Endothelial cell (in vitro differentiated cells): ENCODE results near the gene TSPYL1. TPM values are rescaled to one million over a fixed set of nuclear protein-coding genes. Genes with fewer than 3 reads are reported as not detected.
"Not testable (repeated sequence)": the region's sequence is repeated elsewhere in the genome, so short reads cannot be mapped to it uniquely, and the experiment has no call there.

ENCODE experiments used
- DNase-seq: peaks from one replicate; pipeline ENCODE4 v3.0.0; 2021; ENCODE audit warnings: low spot score
- H3K27ac Mint-ChIP-seq: one replicate; pipeline ENCODE4 v1.8.0; 2021; ENCODE audit warnings: mixed read lengths, inconsistent platforms; ENCODE audit not compliant: unreplicated experiment
- H3K27me3 Mint-ChIP-seq: one replicate; pipeline ENCODE4 v1.8.0; 2021; ENCODE audit warnings: mild to moderate bottlenecking, moderate library complexity, mixed read lengths, inconsistent platforms; ENCODE audit not compliant: unreplicated experiment
- H3K36me3 Mint-ChIP-seq: one replicate; pipeline ENCODE4 v1.8.0; 2021; ENCODE audit warnings: mild to moderate bottlenecking, low read depth, mixed read lengths, inconsistent platforms; ENCODE audit not compliant: unreplicated experiment
- H3K4me1 Mint-ChIP-seq: one replicate; pipeline ENCODE4 v1.8.0; 2021; ENCODE audit warnings: mild to moderate bottlenecking, mixed read lengths, inconsistent platforms; ENCODE audit not compliant: unreplicated experiment
- H3K4me3 Mint-ChIP-seq: one replicate; pipeline ENCODE4 v1.8.0; 2021; ENCODE audit warnings: mild to moderate bottlenecking, mixed read lengths, inconsistent platforms; ENCODE audit not compliant: unreplicated experiment
- H3K9me3 Mint-ChIP-seq: one replicate; pipeline ENCODE4 v1.8.0; 2021; ENCODE audit warnings: mixed read lengths, inconsistent platforms; ENCODE audit not compliant: unreplicated experiment
- total RNA-seq: library from RNA; stranded (reverse); fragmentation: NEBNext Ultra II Directional; extraction: Animal tissue kit (Norgen Biotek cat#: 25700); gene quantifications from one replicate; pipeline ENCODE4 v1.2.1, GENCODE V29; 2021; ENCODE audit not compliant: unreplicated experiment
- TF ChIP-seq, protein P1 (sequence below): fragments of 200-600 bp; sonication (generic); IDR thresholded peaks from one replicate; pipeline ENCODE4 v1.5.0; 2021; ENCODE audit warnings: antibody characterized with exemption; ENCODE audit not compliant: unreplicated experiment

Gene TSPYL1
- total RNA-seq, 1 donor from 2014 or later = 76.4 TPM

DNA sequence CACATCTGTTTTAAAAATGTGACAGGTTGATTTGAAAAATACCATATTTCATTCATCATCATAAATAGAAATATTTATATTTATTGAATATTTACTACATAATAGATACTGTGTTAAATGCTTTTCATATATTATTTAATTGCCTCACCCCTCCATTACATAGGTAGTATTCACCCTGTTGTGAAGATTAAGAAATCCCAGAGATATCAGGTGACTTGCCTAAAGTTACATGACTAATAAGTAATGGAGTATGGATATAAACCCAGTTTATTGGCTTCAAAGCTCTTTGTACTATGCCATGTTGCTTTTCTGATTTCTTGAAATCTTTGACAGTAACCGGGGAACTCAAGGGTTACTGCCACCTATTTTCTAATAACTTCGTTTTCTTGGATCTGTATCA, 10.1 kb upstream of the TSPYL1 start:
- Mint-ChIP-seq H3K4me3 (no peak overlapping the region), H3K9me3 (no peaks in the 10 kb centered on the region), H3K36me3 (no peaks in the 10 kb centered on the region), H3K4me1 (no peaks in the 10 kb centered on the region), H3K27ac (no peak overlapping the region), H3K27me3 (no peaks in the 10 kb centered on the region)
- no peak for DNase-seq
- TF ChIP-seq, protein P1, sequence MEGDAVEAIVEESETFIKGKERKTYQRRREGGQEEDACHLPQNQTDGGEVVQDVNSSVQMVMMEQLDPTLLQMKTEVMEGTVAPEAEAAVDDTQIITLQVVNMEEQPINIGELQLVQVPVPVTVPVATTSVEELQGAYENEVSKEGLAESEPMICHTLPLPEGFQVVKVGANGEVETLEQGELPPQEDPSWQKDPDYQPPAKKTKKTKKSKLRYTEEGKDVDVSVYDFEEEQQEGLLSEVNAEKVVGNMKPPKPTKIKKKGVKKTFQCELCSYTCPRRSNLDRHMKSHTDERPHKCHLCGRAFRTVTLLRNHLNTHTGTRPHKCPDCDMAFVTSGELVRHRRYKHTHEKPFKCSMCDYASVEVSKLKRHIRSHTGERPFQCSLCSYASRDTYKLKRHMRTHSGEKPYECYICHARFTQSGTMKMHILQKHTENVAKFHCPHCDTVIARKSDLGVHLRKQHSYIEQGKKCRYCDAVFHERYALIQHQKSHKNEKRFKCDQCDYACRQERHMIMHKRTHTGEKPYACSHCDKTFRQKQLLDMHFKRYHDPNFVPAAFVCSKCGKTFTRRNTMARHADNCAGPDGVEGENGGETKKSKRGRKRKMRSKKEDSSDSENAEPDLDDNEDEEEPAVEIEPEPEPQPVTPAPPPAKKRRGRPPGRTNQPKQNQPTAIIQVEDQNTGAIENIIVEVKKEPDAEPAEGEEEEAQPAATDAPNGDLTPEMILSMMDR = no peak

DNA sequence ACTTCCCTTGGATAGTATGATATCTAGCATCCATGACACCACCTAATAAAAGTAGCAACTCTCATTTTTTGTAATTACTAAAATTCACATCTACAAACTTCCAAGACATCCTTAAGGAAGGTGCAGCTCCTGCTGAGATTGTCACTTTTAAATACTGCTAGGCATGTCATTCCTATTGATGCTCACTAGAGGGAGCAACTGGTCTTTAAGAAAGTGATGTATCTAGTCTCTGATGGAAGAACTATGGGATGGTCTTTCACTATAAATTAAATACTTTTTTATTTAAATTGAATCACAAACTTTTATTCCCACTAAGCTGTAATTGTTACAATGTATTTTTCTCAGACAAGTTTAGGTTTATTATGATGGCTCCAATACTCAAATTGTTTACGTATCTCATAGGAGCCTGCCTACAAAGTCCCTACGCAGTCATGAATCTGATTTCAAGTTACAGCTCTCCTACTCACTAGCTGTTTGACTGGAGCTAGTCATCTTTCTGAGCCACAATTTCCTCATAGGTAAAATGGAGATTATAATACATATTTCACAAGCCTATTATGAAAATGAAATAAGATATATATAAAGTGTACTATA, 8.1 kb upstream of the TSPYL1 start:
- DNase-seq = no peak
- no peak overlapping the region for H3K27ac Mint-ChIP-seq

DNA sequence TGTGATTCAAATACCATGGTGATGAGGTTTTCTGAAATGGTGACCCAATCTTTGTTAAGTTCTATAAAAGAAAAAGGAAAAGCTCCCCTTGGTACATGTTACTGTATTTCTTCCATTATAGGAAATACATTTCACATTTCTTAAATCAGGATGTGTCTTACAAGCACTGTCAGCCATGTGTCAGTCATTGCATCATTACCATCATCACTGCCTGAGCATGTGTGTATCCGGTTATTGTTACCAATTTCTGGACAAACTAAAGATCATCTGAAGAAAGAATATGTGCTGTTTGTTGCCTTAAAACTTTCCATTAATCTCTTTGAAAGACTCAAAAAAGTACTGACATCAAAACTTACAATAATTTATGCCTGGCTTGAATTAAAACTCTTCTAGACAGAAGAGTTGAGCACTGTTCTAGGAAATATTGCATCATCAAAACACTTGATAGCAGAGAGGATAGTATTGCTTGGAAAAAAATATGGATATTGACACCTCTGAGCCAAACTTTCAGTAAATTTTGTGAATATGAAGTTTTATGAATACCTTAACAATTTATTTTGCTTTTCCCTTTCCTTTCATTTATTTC, 7.1 kb upstream of the TSPYL1 start:
- Mint-ChIP-seq H3K4me3 (no peak overlapping the region), H3K27ac (no peak overlapping the region), H3K27me3 (no peaks in the 10 kb centered on the region), H3K4me1 (no peaks in the 10 kb centered on the region), H3K36me3 (no peaks in the 10 kb centered on the region), H3K9me3 (no peaks in the 10 kb centered on the region)
- DNase-seq = no peak
- TF ChIP-seq, protein P1 = no peak

More for the DNA sequence above, 8.1 kb upstream of the TSPYL1 start:
- Mint-ChIP-seq H3K9me3 (no peaks in the 10 kb centered on the region), H3K4me1 (no peaks in the 10 kb centered on the region), H3K4me3 (no peak overlapping the region), H3K27me3 (no peaks in the 10 kb centered on the region), H3K36me3 (no peaks in the 10 kb centered on the region)
- TF ChIP-seq, protein P1 = peak; percentile 87

DNA sequence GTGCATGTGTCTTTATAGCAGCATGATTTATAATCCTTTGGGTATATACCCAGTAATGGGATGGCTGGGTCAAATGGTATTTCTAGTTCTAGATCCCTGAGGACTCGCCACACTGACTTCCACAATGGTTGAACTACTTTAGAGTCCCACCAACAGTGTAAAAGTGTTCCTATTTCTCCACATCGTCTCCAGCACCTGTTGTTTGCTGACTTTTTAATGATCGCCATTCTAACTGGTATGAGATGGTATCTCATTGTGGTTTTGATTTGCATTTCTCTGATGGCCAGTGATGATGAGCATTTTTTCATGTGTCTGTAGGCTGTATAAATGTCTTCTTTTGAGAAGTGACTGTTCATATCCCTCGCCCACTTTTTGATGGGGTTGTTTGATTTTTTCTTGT, 5.3 kb upstream of the TSPYL1 start:
- H3K27me3 Mint-ChIP-seq, H3K36me3 Mint-ChIP-seq, H3K9me3 Mint-ChIP-seq, DNase-seq, H3K27ac Mint-ChIP-seq, H3K4me3 Mint-ChIP-seq: not testable (repeated sequence)
- peaks cover 15% of the 10 kb centered on the region for H3K4me1 Mint-ChIP-seq

DNA sequence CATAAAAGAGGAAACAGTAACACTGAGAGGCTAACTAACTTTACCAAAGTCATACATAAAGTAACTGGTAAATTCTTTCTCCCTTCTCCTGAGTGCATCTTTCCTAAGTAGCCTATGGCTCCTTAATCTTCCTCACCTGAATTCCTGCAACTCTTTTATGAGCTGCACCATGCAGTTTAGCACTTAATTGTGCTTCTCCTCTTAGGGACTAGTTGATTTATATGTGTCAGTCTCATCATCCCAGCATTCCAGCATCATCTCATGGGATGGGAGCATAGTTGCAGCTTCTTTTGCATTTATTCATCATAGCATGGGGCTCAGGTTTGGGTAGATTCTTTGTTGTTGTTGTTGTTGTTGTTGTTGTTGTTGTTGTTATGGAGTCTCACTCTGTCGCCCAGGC, 3.5 kb upstream of the TSPYL1 start:
- Mint-ChIP-seq H3K4me1 (peaks cover 32% of the 10 kb centered on the region), H3K9me3 (no peaks in the 10 kb centered on the region), H3K27ac (no peak overlapping the region), H3K27me3 (peaks cover 6% of the 10 kb centered on the region), H3K36me3 (peaks cover 6% of the 10 kb centered on the region), H3K4me3 (no peak overlapping the region)
- DNase-seq = no peak
- TF ChIP-seq, protein P1 = no peak
